Renal cortical epithelial cell (primary cell): Measurements from ENCODE around the gene CASZ1. TPM values are rescaled to one million over a fixed set of nuclear protein-coding genes. Genes with fewer than 3 reads are reported as not detected.
A peak's percentile ranks its signal among the peaks of the same experiment; 100 is the strongest.

Source experiments
- DNase-seq: peaks from one replicate; pipeline ENCODE4 v3.0.0-alpha.2; 2011; ENCODE audit warnings: low read depth
- total RNA-seq: library from RNA; depleted of rRNA; stranded (reverse); fragments of >200 nt; gene quantifications from 2 replicates; pipeline ENCODE4 v1.2.3, GENCODE V29; 2014

The CASZ1 gene
- total RNA-seq, 1 donor from 2014 or later = 8.9 TPM

GRCh38 chr1:10821388-10821787 lies 24.9 kb upstream of the CASZ1 start:
- DNase-seq = no peak

GRCh38 chr1:10820422-10820821 lies 24.0 kb upstream of the CASZ1 start:
- no peak for DNase-seq

GRCh38 chr1:10819198-10819901 lies 22.9 kb upstream of the CASZ1 start:
- no peak for DNase-seq

GRCh38 chr1:10818262-10819197 lies 22.1 kb upstream of the CASZ1 start:
- no peak for DNase-seq

GRCh38 chr1:10816743-10817369 lies 20.4 kb upstream of the CASZ1 start:
- DNase-seq = no peak

- DNase-seq = no peak
Observed at GRCh38 chr1:10816233-10816632, 19.8 kb upstream of the CASZ1 start.

- no peak for DNase-seq
Observed at GRCh38 chr1:10815858-10816195, 19.4 kb upstream of the CASZ1 start.

GRCh38 chr1:10814976-10815857 lies 18.8 kb upstream of the CASZ1 start:
- DNase-seq = no peak

GRCh38 chr1:10814312-10814711 lies 17.9 kb upstream of the CASZ1 start:
- no peak for DNase-seq

GRCh38 chr1:10813799-10814198 lies 17.4 kb upstream of the CASZ1 start:
- DNase-seq = no peak

- DNase-seq = no peak
Observed at GRCh38 chr1:10812387-10812915, 16.0 kb upstream of the CASZ1 start.

- DNase-seq = no peak
Observed at GRCh38 chr1:10808441-10808840, 12.0 kb upstream of the CASZ1 start.

GRCh38 chr1:10806966-10807365 lies 10.5 kb upstream of the CASZ1 start:
- no peak for DNase-seq

GRCh38 chr1:10803971-10804820 lies 7.8 kb upstream of the CASZ1 start:
- no peak for DNase-seq

GRCh38 chr1:10802944-10803715 lies 6.7 kb upstream of the CASZ1 start:
- peak; percentile 17 for DNase-seq

GRCh38 chr1:10800778-10801177 lies 4.3 kb upstream of the CASZ1 start:
- no peak for DNase-seq

GRCh38 chr1:10799726-10800125 lies 3.3 kb upstream of the CASZ1 start:
- DNase-seq = no peak

- DNase-seq = no peak
Observed at GRCh38 chr1:10795276-10796021, 997 bp downstream of the CASZ1 start.

GRCh38 chr1:10794724-10795275 lies 1.6 kb downstream of the CASZ1 start:
- DNase-seq = no peak
